Brain microvascular endothelial cell (primary cell): ENCODE results near the gene PSMD11.
"Not testable (repeated sequence)": the region's sequence is repeated elsewhere in the genome, so short reads cannot be mapped to it uniquely, and the experiment has no call there.

Experiments used
- DNase-seq: peaks from one replicate; pipeline ENCODE4 v3.0.0-alpha.2; 2020
- H3K27ac ChIP-seq: fragments of 250-450 bp; sonication (Bioruptor Pico); 2 replicates; pipeline ENCODE4 v1.5.1; 2020; ENCODE audit warnings: mild to moderate bottlenecking, moderate library complexity
- H3K27me3 ChIP-seq: fragments of 250-450 bp; sonication (Bioruptor Pico); replicated peaks from 2 replicates; pipeline ENCODE4 v1.5.1; 2020; ENCODE audit warnings: mild to moderate bottlenecking
- H3K36me3 ChIP-seq: fragments of 250-450 bp; sonication (Bioruptor Pico); replicated peaks from 2 replicates; pipeline ENCODE4 v1.5.1; 2020; ENCODE audit warnings: mild to moderate bottlenecking
- H3K4me3 ChIP-seq: 2 replicates; pipeline ENCODE4 v1.5.1; 2011; ENCODE audit warnings: low read depth, mild to moderate bottlenecking, control low read depth, low read length, moderate library complexity
- in situ Hi-C: cut with HindIII; loops from 2 replicates; pipeline ENCODE4 v1.10.0; 2017; ENCODE audit warnings: low sequenced_read_pairs, low pct_ligation_motif_present
- TF ChIP-seq, protein P1 (sequence below): IDR thresholded peaks from 2 replicates; pipeline ENCODE4 v1.5.1; 2011; ENCODE audit warnings: low read depth, mild to moderate bottlenecking, moderate library complexity, low read length, control low read depth, inconsistent platforms; ENCODE audit errors: missing control alignments

PSMD11 gene

DNA sequence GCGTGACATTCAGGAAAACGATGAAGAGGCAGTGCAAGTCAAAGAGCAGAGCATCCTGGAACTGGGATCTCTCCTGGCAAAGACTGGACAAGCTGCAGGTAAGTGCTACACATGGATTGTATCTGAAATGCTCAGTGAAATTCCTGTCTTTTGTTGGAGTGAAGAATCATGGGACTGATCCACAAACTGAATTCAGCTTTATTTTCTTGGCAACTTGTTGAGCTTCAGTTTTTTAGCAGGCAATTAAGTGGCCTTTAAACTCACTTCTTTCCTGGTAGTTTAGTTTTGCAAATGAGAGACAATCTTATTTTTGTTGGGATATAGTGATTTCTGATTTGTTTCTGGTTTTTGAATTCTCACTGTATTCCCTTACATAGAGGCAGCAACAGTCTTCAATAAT is 2.6 kb downstream of the PSMD11 start:
- TF ChIP-seq, protein P1, sequence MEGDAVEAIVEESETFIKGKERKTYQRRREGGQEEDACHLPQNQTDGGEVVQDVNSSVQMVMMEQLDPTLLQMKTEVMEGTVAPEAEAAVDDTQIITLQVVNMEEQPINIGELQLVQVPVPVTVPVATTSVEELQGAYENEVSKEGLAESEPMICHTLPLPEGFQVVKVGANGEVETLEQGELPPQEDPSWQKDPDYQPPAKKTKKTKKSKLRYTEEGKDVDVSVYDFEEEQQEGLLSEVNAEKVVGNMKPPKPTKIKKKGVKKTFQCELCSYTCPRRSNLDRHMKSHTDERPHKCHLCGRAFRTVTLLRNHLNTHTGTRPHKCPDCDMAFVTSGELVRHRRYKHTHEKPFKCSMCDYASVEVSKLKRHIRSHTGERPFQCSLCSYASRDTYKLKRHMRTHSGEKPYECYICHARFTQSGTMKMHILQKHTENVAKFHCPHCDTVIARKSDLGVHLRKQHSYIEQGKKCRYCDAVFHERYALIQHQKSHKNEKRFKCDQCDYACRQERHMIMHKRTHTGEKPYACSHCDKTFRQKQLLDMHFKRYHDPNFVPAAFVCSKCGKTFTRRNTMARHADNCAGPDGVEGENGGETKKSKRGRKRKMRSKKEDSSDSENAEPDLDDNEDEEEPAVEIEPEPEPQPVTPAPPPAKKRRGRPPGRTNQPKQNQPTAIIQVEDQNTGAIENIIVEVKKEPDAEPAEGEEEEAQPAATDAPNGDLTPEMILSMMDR = no peak
- Histone ChIP-seq H3K27ac (no peak overlapping the region), H3K27me3 (no peaks in the 10 kb centered on the region), H3K36me3 (peaks cover 40% of the 10 kb centered on the region), H3K4me3 (no peak overlapping the region)
- in situ Hi-C loops = no loop called here
- no peak for DNase-seq

- no peak overlapping the region for H3K27ac ChIP-seq
- H3K4me3 ChIP-seq = no peak overlapping the region
- DNase-seq = no peak
- in situ Hi-C loops = no loop called here
- H3K27me3 ChIP-seq = no peaks in the 10 kb centered on the region
- H3K36me3 ChIP-seq = peaks cover 65% of the 10 kb centered on the region
- TF ChIP-seq, protein P1 = no peak
Measured at GRCh38 chr17:32449963-32450362, 5.7 kb downstream of the PSMD11 start.

DNA sequence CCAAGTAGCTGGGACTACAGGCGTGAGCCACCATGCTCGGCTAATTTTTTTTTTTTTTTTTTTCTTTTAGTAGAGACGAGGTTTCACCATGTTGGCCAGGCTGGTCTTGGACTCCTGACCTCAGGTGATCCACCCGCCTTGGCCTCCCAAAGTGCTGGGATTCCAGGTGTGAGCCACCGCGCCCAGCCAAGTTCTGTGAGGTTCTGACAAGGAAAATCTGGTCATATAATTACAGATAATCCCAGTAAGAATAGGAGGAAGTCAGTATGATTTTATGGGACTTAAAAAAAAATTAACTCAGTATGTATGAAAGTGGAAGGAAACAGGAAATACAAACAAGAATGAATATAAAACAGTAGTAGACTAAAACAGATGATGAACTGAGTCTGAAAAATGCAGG is 6.1 kb downstream of the PSMD11 start:
- H3K27me3 ChIP-seq, in situ Hi-C loops, H3K27ac ChIP-seq, DNase-seq, H3K4me3 ChIP-seq: not testable (repeated sequence)
- H3K36me3 ChIP-seq = peaks cover 69% of the 10 kb centered on the region

DNA sequence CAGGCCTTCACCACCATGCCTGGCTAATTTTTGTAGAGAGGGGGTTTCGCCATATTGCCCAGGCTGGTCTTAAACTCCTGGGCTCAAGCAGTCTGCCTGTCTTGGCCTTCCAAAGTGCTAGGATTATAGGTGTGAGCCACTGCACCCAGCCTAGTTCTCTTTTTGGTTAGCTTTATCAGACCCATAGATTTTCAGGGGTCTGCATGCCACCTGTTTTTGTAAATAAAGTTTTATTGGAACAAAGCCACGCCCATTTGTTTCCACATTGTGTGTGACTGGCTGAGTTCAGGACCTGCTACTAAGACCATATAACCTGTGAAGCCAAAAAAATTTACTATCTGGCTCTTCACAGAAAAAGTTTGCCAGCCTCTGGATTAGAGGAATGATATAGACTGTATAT is 7.6 kb downstream of the PSMD11 start:
- peaks cover 77% of the 10 kb centered on the region for H3K36me3 ChIP-seq
- no peak for DNase-seq
- TF ChIP-seq, protein P1 = no peak
- H3K27ac ChIP-seq = no peak overlapping the region
- in situ Hi-C loops = no loop called here
- no peak overlapping the region for H3K4me3 ChIP-seq
- H3K27me3 ChIP-seq = no peaks in the 10 kb centered on the region

DNA sequence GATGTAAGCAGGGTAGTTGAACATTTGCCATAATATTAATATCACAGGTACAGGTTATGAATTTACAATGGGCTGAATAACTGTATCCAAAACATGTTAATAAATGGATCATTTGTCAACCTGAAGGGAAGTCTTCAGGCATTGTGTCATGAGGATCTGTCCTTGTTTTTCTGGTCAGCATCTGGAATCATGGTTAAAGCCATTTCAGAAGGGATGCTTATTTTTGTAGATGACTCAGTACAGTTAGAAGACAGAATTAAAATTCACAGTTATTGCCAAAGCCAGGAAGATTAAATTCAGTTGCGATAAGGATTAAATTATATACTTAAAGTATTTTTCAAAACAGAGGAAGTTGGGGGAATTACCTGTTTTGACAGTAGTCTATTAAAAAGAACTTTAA is 8.0 kb downstream of the PSMD11 start:
- H3K27ac ChIP-seq = no peak overlapping the region
- peaks cover 77% of the 10 kb centered on the region for H3K36me3 ChIP-seq
- no peak overlapping the region for H3K4me3 ChIP-seq
- TF ChIP-seq, protein P1 = no peak
- in situ Hi-C loops = no loop called here
- no peaks in the 10 kb centered on the region for H3K27me3 ChIP-seq
- no peak for DNase-seq

GRCh38 chr17:32453370-32453769 is 9.1 kb downstream of the PSMD11 start:
- no peak for DNase-seq
- H3K4me3 ChIP-seq = no peak overlapping the region
- H3K36me3 ChIP-seq = peaks cover 80% of the 10 kb centered on the region
- no peaks in the 10 kb centered on the region for H3K27me3 ChIP-seq
- TF ChIP-seq, protein P1 = no peak
- in situ Hi-C loops = no loop called here
- no peak overlapping the region for H3K27ac ChIP-seq
